Smooth muscle cell (in vitro differentiated cells): ENCODE data around the gene LGI4. TPM values are rescaled to one million over a fixed set of nuclear protein-coding genes. Genes with fewer than 3 reads are reported as not detected.

Experiments used
- DNase-seq: peaks from one replicate; lab custom pipeline; 2025; ENCODE audit not compliant: unreplicated experiment; lab: John Stamatoyannopoulos, UW
- H2AFZ ChIP-seq: fragments of 200-600 bp; sonication (generic); 2 replicates; pipeline ENCODE4 v1.6.0; 2016; ENCODE audit warnings: antibody characterized with exemption, low read depth, mild to moderate bottlenecking
- H3F3A ChIP-seq: fragments of 200-600 bp; sonication (generic); 2 replicates; pipeline ENCODE4 v1.6.0; 2017; ENCODE audit warnings: antibody characterized with exemption, low read depth
- H3K27ac ChIP-seq: fragments of 200-600 bp; sonication (generic); 2 replicates; pipeline ENCODE4 v1.5.1; 2016; ENCODE audit warnings: low read depth, mild to moderate bottlenecking
- H3K27me3 ChIP-seq: fragments of 200-600 bp; sonication (generic); 2 replicates; pipeline ENCODE4 v1.6.1; 2016; ENCODE audit warnings: low read depth, mild to moderate bottlenecking
- H3K36me3 ChIP-seq: fragments of 200-600 bp; sonication (generic); 2 replicates; pipeline ENCODE4 v1.5.1; 2016; ENCODE audit warnings: low read depth
- H3K4me1 ChIP-seq: fragments of 200-600 bp; sonication (generic); 2 replicates; pipeline ENCODE4 v1.5.1; 2016; ENCODE audit warnings: low read depth
- H3K4me2 ChIP-seq: fragments of 200-600 bp; sonication (generic); 2 replicates; pipeline ENCODE4 v1.6.0; 2016; ENCODE audit warnings: mild to moderate bottlenecking
- H3K4me3 ChIP-seq: fragments of 200-600 bp; sonication (generic); 2 replicates; pipeline ENCODE4 v1.5.1; 2016; ENCODE audit warnings: mild to moderate bottlenecking
- H3K79me2 ChIP-seq: fragments of 200-600 bp; sonication (generic); 2 replicates; pipeline ENCODE4 v1.6.0; 2016; ENCODE audit warnings: low read depth, mild to moderate bottlenecking
- H3K9ac ChIP-seq: fragments of 200-600 bp; sonication (generic); 2 replicates; pipeline ENCODE4 v1.6.0; 2016; ENCODE audit warnings: low read depth
- H3K9me3 ChIP-seq: fragments of 200-600 bp; sonication (generic); replicated peaks from 2 replicates; pipeline ENCODE4 v1.5.1; 2016; ENCODE audit warnings: low read depth
- H4K20me1 ChIP-seq: fragments of 200-600 bp; sonication (generic); 2 replicates; pipeline ENCODE4 v1.6.0; 2016; ENCODE audit warnings: low read depth
- WGBS: methylation state at CpG from one replicate; pipeline ENCODE4 v1.1.7; 2016; ENCODE audit warnings: low lambda C conversion rate; 5-methylcytosine and 5-hydroxymethylcytosine counted together
- polyA plus RNA-seq: library from polyadenylated mRNA; unstranded; fragments of >200 nt; fragmentation: Nextera tagmentation; extraction: Ambion mirVana; gene quantifications from 2 replicates; pipeline ENCODE4 v1.2.1, GENCODE V29; 2016
- total RNA-seq: library from RNA; depleted of rRNA; stranded (reverse); fragments of >200 nt; gene quantifications from 2 replicates; pipeline ENCODE4 v1.2.3, GENCODE V29; 2014
- TF ChIP-seq, protein P1 (sequence below): fragments of 200-600 bp; sonication (generic); IDR thresholded peaks from 2 replicates; pipeline ENCODE4 v1.5.1; 2017; ENCODE audit warnings: borderline replicate concordance, mild to moderate bottlenecking, antibody characterized with exemption; ENCODE audit not compliant: insufficient read depth, poor library complexity, severe bottlenecking

Gene LGI4
- total and polyA plus RNA-seq, 2 experiments from 2014 or later: 0.17 to 0.22 TPM

DNA sequence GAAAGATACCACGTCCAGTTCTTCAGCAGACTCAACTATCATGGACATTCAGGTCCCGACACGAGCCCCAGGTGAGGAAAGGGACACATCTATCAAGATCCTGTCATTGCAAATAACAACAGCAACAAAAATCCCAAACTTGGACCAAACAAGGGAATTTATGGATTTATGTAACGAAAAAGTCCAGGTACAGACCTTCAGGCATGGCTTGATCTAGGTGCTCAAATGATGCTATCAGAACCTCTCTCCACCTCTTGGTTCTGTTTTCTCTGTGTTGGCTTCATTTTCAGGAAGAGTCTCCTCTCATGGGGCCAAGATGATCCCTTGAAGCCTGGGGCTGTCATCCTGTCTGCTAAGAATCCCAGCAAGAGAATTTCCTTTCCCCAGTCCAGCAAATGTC is 22.6 kb upstream of the LGI4 start:
- Histone ChIP-seq H3K27me3 (no peaks in the 10 kb centered on the region), H2AFZ (no peak overlapping the region), H3K79me2 (no peaks in the 10 kb centered on the region), H4K20me1 (no peaks in the 10 kb centered on the region), H3K4me2 (no peak overlapping the region), H3F3A (no peaks in the 10 kb centered on the region), H3K4me1 (peaks cover 5% of the 10 kb centered on the region), H3K27ac (no peak overlapping the region), H3K36me3 (peaks cover 12% of the 10 kb centered on the region), H3K9ac (no peak overlapping the region), H3K4me3 (no peak overlapping the region), H3K9me3 (no peaks in the 10 kb centered on the region)
- WGBS: 97% methylated on average over 4 of the region's 4 CpGs
- TF ChIP-seq, protein P1, sequence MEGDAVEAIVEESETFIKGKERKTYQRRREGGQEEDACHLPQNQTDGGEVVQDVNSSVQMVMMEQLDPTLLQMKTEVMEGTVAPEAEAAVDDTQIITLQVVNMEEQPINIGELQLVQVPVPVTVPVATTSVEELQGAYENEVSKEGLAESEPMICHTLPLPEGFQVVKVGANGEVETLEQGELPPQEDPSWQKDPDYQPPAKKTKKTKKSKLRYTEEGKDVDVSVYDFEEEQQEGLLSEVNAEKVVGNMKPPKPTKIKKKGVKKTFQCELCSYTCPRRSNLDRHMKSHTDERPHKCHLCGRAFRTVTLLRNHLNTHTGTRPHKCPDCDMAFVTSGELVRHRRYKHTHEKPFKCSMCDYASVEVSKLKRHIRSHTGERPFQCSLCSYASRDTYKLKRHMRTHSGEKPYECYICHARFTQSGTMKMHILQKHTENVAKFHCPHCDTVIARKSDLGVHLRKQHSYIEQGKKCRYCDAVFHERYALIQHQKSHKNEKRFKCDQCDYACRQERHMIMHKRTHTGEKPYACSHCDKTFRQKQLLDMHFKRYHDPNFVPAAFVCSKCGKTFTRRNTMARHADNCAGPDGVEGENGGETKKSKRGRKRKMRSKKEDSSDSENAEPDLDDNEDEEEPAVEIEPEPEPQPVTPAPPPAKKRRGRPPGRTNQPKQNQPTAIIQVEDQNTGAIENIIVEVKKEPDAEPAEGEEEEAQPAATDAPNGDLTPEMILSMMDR: no peak
- no peak for DNase-seq

DNA sequence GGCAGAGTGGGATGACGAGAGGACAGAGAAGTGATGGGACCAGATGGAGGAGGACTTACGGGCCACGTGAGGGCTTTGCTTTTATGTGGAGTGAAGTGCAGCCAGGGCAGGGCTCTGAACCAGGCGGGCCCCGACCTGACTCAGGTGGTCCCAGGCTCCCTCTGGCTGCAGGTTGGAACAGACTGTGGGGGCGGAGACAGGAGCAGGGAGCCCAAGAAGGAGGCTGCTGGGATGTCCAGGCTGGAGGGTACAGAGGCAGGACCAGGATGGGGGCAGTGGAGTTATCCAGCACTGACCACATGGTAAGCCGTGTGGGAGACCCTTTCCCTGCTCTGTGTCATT is 21.8 kb upstream of the LGI4 start:
- H3K9me3 ChIP-seq: no peaks in the 10 kb centered on the region
- H4K20me1 ChIP-seq: no peaks in the 10 kb centered on the region
- H3K27ac ChIP-seq: no peak overlapping the region
- H3K4me2 ChIP-seq: no peak overlapping the region
- no peak for DNase-seq
- no peaks in the 10 kb centered on the region for H3F3A ChIP-seq
- no peak overlapping the region for H2AFZ ChIP-seq
- H3K27me3 ChIP-seq: no peaks in the 10 kb centered on the region
- TF ChIP-seq, protein P1: no peak
- H3K79me2 ChIP-seq: no peaks in the 10 kb centered on the region
- H3K9ac ChIP-seq: no peak overlapping the region
- peaks cover 5% of the 10 kb centered on the region for H3K4me1 ChIP-seq
- H3K36me3 ChIP-seq: peaks cover 4% of the 10 kb centered on the region
- 84% methylated on average over 7 of the region's 7 CpGs for WGBS
- no peak overlapping the region for H3K4me3 ChIP-seq

DNA sequence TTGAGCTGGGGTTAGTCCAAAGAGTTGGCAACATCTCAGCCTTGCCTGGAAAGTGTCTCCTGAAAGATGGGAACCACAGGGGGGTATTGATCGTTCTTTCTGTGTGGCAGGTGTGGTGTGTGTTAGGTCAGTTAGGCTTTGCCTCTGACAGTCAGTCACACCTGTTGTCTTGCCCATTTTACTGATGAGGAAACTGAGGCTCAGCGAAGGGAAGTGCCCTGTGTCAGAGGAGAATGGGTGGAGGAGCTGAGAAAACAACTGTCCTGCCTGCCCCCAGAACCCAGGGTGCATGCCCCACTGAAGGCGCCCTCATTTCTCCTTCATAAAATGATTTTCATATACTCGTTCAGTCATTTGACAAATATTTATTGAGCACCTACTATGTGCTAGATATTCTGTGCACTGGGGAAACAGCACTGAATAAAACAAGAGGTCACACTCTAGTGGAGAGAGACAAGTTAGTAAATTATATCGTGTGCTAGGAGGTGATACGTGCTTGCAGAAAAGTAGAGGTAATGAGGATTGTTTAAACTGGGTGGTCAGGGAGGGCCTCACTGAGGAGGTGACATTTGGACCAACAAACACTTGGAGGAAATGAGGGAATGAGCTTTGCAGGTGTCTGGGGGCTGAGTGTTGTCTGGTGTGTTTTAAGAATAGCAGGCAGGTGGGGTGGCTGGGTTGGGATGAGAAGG is 21.3 kb upstream of the LGI4 start:
- H3K9me3 ChIP-seq: no peaks in the 10 kb centered on the region
- H3K9ac ChIP-seq: peak overlapping the region; percentile 86
- TF ChIP-seq, protein P1: no peak
- peak overlapping the region; percentile 97 for H3K4me2 ChIP-seq
- H3K27me3 ChIP-seq: no peaks in the 10 kb centered on the region
- peak overlapping the region; percentile 75 for H3K4me3 ChIP-seq
- 99% methylated on average over 6 of the region's 6 CpGs for WGBS
- no peaks in the 10 kb centered on the region for H3F3A ChIP-seq
- peaks cover 5% of the 10 kb centered on the region for H3K4me1 ChIP-seq
- H3K79me2 ChIP-seq: no peaks in the 10 kb centered on the region
- H2AFZ ChIP-seq: no peak overlapping the region
- DNase-seq: no peak
- no peak overlapping the region for H3K27ac ChIP-seq
- no peaks in the 10 kb centered on the region for H3K36me3 ChIP-seq
- H4K20me1 ChIP-seq: no peaks in the 10 kb centered on the region

DNA sequence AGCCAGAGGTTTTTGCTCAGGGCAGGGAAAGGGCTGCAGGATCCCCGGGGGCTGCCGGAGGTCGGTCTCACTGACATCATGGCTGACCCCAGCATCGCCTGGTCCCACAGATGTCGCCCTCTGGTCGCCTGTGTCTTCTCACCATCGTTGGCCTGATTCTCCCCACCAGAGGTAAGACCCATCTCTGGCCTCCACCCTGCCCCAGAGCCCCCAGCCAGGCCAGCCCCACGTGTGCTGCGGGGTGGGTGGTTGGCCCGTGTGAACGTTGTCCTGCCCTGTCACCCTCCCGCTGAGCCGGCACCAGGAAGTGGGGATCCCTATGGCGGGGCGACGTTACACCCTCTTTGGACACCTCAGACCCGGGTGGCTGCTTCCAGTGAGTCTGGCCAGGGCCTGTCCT is 20.6 kb upstream of the LGI4 start:
- TF ChIP-seq, protein P1: no peak
- H3K79me2 ChIP-seq: no peaks in the 10 kb centered on the region
- H4K20me1 ChIP-seq: no peaks in the 10 kb centered on the region
- peak overlapping the region; percentile 78 for H3K27ac ChIP-seq
- peak overlapping the region; percentile 91 for H2AFZ ChIP-seq
- peak overlapping the region; percentile 86 for H3K9ac ChIP-seq
- peaks cover 5% of the 10 kb centered on the region for H3K4me1 ChIP-seq
- H3K4me2 ChIP-seq: peak overlapping the region; percentile 97
- WGBS: 19% methylated on average over 16 of the region's 17 CpGs
- H3K36me3 ChIP-seq: no peaks in the 10 kb centered on the region
- H3K27me3 ChIP-seq: no peaks in the 10 kb centered on the region
- H3K4me3 ChIP-seq: peak overlapping the region; percentile 75
- no peaks in the 10 kb centered on the region for H3F3A ChIP-seq
- no peaks in the 10 kb centered on the region for H3K9me3 ChIP-seq
- no peak for DNase-seq
